DMS153 treated with DMSO at 0.1 percent for 48 hours (cell line): Measurements from ENCODE around the gene LGALS8.
"Not testable (repeated sequence)": the region's sequence is repeated elsewhere in the genome, so short reads cannot be mapped to it uniquely, and the experiment has no call there.

Experiments
- DNase-seq: peaks from one replicate; lab custom pipeline; 2025; ENCODE audit not compliant: unreplicated experiment; lab: John Stamatoyannopoulos, UW

The LGALS8 gene

GRCh38 chr1:236540813-236541465, 17.2 kb downstream of the LGALS8 start:
- DNase-seq: no peak

GRCh38 chr1:236541710-236542109, 17.9 kb downstream of the LGALS8 start:
- DNase-seq: no peak

GRCh38 chr1:236543065-236543669, 19.4 kb downstream of the LGALS8 start:
- no peak for DNase-seq

- no peak for DNase-seq
Measured at GRCh38 chr1:236545621-236546169, 21.9 kb downstream of the LGALS8 start.

- DNase-seq: no peak
Measured at GRCh38 chr1:236548452-236548851, 24.7 kb downstream of the LGALS8 start.

GRCh38 chr1:236550961-236551851, 27.4 kb downstream of the LGALS8 start:
- DNase-seq: no peak

- no peak for DNase-seq
Measured at GRCh38 chr1:236552096-236552495, 28.3 kb downstream of the LGALS8 start.

- DNase-seq: no peak
Measured at GRCh38 chr1:236552901-236553300, 29.1 kb downstream of the LGALS8 start.

GRCh38 chr1:236553370-236553769, 29.6 kb downstream of the LGALS8 start:
- no peak for DNase-seq

- DNase-seq: no peak
Measured at GRCh38 chr1:236556606-236557005, 32.8 kb downstream of the LGALS8 start.

- no peak for DNase-seq
Measured at GRCh38 chr1:236558081-236558480, 34.3 kb downstream of the LGALS8 start.

GRCh38 chr1:236558846-236559245, 35.1 kb downstream of the LGALS8 start:
- no peak for DNase-seq

- no peak for DNase-seq
Measured at GRCh38 chr1:236560213-236560771, 36.5 kb downstream of the LGALS8 start.

GRCh38 chr1:236561976-236562375, 38.2 kb downstream of the LGALS8 start:
- DNase-seq: no peak

GRCh38 chr1:236565530-236565929, 41.7 kb downstream of the LGALS8 start:
- DNase-seq: no peak

- no peak for DNase-seq
Measured at GRCh38 chr1:236568285-236568894, 44.6 kb downstream of the LGALS8 start.

- no peak for DNase-seq
Measured at GRCh38 chr1:236575523-236575922, 51.7 kb downstream of the LGALS8 start.

- DNase-seq: no peak
Measured at GRCh38 chr1:236576004-236576403, 52.2 kb downstream of the LGALS8 start.

- not testable (repeated sequence) for DNase-seq
Measured at GRCh38 chr1:236577041-236577440, 53.3 kb downstream of the LGALS8 start.

- DNase-seq: no peak
Measured at GRCh38 chr1:236578661-236579060, 54.9 kb downstream of the LGALS8 start.

- not testable (repeated sequence) for DNase-seq
Measured at GRCh38 chr1:236580404-236580803, 56.6 kb downstream of the LGALS8 start.
